Ammon's horn (tissue), 1 donor: ENCODE data around the gene TEX261.

Source experiments
- DNase-seq: peaks from one replicate; pipeline ENCODE4 v3.0.0-alpha.2; 2016; ENCODE audit warnings: low spot score

The TEX261 gene

GRCh38 chr2:70936979-70937811 lies 57.5 kb downstream of the TEX261 start:
- no peak for DNase-seq

GRCh38 chr2:70936165-70936978 lies 58.3 kb downstream of the TEX261 start:
- no peak for DNase-seq
